Lower leg skin (tissue), 4 donors: Measurements from ENCODE around the gene NINJ2. TPM values are rescaled to one million over a fixed set of nuclear protein-coding genes. Genes with fewer than 3 reads are reported as not detected.

ENCODE experiments used
- DNase-seq, 2 donors: peaks; one replicate each; pipeline ENCODE4 v3.0.0-alpha.2; 2019; ENCODE audit warnings: low spot score in 2 of 2
- H3K4me3 ChIP-seq: fragments of 200-600 bp; sonication (generic); 2 replicates; pipeline ENCODE4 v1.5.1; 2017; ENCODE audit warnings: mild to moderate bottlenecking, low read depth; ENCODE audit not compliant: poor library complexity, severe bottlenecking
- POLR2A ChIP-seq, 2 donors: fragments of 450-650 bp; IDR thresholded peaks; one replicate each; pipeline ENCODE4 v1.6.1; 2016 to 2017; ENCODE audit warnings: antibody characterized with exemption in 2 of 2, mild to moderate bottlenecking in 1 of 2, moderate library complexity in 1 of 2
- WGBS, 2 donors: methylation state at CpG; one replicate each; pipeline ENCODE4 v1.1.5; 2018; 5-methylcytosine and 5-hydroxymethylcytosine counted together
- intact Hi-C: fragments of 100-400 bp; cut with DNase I; formaldehyde crosslinking; loops from one replicate; pipeline ENCODE4 v1.15.0; 2023; ENCODE audit warnings: low total_unique reads
- total RNA-seq, 4 donors: library from RNA; depleted of rRNA; stranded (reverse); fragments of >200 nt; gene quantifications; one replicate each; pipeline ENCODE4 v1.1.0, GENCODE V29; 2016
- TF ChIP-seq, protein P1 (sequence below), 3 donors: fragments of 450-650 bp; IDR thresholded peaks; one replicate each; pipeline ENCODE4 v1.5.1; 2016; ENCODE audit warnings: antibody characterized with exemption in 3 of 3, mild to moderate bottlenecking in 3 of 3, moderate library complexity in 2 of 3

NINJ2 gene
- total RNA-seq, 4 donors from 2014 or later = 4.5 to 30.8 (median 11.5) TPM

DNA sequence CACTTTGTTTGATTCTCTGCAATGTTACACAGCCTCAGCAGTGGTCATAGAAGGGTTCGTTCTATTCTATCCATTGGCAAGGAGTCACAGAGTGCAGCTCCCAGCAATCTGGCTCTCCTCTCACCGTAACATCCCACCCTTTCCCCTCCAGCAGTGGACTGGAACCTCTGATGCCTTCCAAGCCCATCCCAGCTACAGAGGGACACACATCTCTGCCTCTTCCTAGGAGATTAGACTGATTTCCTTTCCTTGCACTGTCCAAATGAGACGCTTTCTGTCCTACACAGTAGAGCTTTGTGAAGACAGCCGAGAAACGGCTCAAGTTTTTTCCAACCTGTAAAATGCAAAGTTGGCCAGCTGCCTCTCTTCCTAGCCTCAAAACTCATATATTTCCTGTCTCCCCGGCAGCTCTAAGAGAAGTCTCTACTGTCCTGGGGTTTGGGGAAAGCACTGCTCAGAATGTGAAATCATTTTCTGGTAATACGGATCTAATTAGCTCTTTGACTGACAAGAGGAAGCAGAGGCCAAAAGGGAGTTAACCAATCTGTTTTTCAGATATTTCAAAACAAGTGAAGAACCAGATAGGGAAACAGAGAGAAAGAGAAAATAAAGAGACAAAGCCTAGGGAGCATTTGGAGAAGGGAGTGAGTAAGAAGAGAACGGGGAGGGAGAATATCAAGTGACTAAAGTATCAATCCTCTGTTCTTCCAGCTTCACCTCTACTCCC, 516 bp downstream of the NINJ2 start:
- intact Hi-C loops = no loop called here
- no peak overlapping the region for H3K4me3 ChIP-seq
- TF ChIP-seq, protein P1, sequence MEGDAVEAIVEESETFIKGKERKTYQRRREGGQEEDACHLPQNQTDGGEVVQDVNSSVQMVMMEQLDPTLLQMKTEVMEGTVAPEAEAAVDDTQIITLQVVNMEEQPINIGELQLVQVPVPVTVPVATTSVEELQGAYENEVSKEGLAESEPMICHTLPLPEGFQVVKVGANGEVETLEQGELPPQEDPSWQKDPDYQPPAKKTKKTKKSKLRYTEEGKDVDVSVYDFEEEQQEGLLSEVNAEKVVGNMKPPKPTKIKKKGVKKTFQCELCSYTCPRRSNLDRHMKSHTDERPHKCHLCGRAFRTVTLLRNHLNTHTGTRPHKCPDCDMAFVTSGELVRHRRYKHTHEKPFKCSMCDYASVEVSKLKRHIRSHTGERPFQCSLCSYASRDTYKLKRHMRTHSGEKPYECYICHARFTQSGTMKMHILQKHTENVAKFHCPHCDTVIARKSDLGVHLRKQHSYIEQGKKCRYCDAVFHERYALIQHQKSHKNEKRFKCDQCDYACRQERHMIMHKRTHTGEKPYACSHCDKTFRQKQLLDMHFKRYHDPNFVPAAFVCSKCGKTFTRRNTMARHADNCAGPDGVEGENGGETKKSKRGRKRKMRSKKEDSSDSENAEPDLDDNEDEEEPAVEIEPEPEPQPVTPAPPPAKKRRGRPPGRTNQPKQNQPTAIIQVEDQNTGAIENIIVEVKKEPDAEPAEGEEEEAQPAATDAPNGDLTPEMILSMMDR (IDR thresholded peaks at IDR 0.05) = no peak
- TF ChIP-seq POLR2A (IDR thresholded peaks at IDR 0.05) = no peak
- WGBS, 2 donors = 7 to 8% methylated on average over 8 of the region's 8 CpGs
- DNase-seq = peak in 1 of 2 donors; percentile 70

DNA sequence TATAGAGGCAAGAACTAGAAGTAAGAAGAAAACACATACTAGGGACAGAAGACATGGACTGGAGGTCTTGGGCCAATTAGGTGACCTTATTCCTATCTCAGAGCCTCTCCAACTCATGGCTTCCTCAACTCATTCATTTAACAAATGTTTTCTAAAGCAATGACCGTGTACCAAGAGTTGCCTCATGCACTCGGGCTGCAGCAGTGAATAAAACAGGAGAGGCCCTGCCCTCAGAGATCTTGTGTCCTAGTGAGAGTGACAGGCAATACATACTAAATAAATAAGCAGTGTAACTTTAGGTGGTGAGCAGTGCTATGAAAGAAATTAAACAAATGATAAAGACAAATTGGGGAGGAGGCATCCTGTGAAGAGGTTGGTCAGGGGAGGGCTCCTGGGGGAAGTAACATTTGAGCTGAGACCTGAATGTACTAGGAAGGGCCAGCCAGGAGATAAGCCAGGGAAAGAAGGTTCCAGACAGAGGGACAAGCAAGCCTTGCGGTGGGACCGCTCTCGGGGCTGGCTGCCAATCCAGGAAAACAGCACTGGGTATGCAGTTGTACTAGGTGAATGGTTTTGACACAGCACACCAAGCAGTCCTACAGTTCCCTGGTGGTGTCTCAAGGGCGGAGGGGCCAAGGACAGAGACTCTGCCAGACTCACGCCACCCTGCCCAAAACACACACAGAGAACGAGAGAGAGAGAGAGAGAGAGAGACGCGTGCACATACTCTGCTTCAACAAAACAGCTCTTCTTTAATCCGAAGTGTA, 1.3 kb downstream of the NINJ2 start:
- peak in 1 of 2 donors; percentile 84 for DNase-seq
- TF ChIP-seq, protein P1 (IDR thresholded peaks at IDR 0.05) = no peak
- no peak for TF ChIP-seq POLR2A (IDR thresholded peaks at IDR 0.05)
- intact Hi-C loops = no loop called here
- no peak overlapping the region for H3K4me3 ChIP-seq
- WGBS, 2 donors = 61 to 71% methylated on average over 11 of the region's 11 CpGs

DNA sequence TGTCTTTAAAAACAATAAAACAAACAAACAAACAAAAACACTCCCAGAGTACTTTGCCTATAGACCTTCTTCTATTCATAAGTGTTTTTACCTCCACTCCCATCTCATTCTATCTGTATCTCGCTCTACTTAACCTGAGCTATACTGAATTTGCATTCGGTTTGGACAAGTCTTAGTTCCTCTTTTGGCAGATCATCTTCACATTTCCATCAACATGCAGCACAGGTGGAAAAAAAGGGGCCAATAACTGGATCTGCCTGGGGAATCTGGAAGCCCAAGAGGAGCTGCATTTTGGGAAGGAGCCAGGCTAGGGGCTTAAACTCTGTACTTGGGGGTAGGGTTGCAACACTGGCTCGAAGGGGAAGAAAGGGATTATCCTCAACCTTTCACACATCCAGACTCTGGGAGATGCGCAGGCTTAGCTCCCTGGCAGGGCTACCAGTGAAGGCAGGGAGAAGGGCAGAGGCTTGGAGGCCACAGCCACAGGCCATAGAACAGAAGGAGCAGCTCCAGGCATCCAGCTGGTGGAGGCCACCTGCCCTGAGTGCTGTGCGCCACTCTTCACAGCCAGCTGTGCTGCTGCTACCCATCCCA, 4.1 kb downstream of the NINJ2 start:
- WGBS, 2 donors = 82 to 90% methylated on average over 4 to 5 of the region's 5 CpGs
- peak in 1 of 2 donors; percentile 64 for DNase-seq
- intact Hi-C loops = no loop called here
- no peak overlapping the region for H3K4me3 ChIP-seq
- no peak for TF ChIP-seq POLR2A (IDR thresholded peaks at IDR 0.05)

DNA sequence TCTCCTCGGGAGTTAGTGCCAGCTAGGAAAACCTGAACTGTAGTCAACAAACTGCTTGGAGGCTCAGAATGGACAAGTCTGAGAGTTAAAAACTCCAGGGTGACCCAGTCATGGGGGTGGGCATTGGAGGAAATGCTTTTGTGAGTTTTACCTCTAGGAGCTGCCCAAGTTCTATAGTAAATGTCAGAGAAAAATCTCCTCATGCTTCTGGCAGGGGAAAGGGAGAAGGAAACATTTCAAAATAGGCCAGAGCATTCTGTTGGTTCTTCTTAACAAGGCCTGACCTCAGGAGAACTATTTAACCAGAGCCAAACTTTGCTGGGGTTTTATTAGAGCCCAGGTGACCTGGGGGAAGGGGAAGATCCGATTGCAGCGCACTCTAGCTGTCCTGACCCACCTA, 12.3 kb downstream of the NINJ2 start:
- WGBS, 2 donors = 81 to 88% methylated on average over 3 of the region's 3 CpGs

DNA sequence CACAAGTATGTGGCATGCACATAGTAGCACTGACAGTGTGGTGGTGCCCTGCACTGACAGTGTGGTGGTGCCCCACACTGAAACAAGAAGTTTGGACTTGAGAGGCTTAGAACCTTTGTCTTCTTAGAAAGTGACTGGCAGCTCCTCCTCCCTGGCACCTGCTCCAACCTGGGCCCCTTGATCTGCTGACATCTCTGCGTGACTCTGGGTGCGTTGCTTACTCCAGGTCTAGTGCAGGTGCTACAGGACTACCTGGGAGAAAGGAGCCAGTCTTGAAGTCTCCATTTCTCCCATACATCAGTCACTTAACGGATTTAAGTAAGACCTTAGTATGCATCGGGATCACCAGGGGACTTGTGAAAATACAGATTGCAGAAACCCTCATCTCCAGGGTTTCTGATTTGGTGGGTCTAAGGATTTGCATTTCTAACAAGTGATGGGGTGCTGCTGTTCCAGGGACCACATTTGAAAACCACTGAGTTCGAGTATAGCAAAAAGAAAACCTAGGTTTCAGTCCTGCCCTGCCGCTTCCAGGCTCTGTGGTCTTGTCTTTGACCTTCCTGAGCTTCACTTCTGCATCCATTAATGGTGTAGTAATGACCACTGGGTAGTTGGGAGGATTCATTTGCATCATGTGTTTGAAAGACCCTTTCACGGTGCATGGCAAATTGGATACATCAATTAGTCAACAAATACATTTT, 15.7 kb downstream of the NINJ2 start:
- intact Hi-C loops = no loop called here
- H3K4me3 ChIP-seq = no peak overlapping the region
- DNase-seq = no peak
- TF ChIP-seq, protein P1 (IDR thresholded peaks at IDR 0.05) = no peak
- no peak for TF ChIP-seq POLR2A (IDR thresholded peaks at IDR 0.05)
- 75 to 96% methylated on average over 6 to 7 of the region's 7 CpGs for WGBS, 2 donors

More for the DNA sequence above, 12.3 kb downstream of the NINJ2 start:
- TF ChIP-seq, protein P1 (IDR thresholded peaks at IDR 0.05) = no peak
- intact Hi-C loops = no loop called here
- H3K4me3 ChIP-seq = no peak overlapping the region
- DNase-seq = peak in 1 of 2 donors; percentile 14
